IPS-11a (cell line): ENCODE results near the gene ZER1.
A peak's percentile ranks its signal among the peaks of the same experiment; 100 is the strongest.
"Not testable (repeated sequence)": the region's sequence is repeated elsewhere in the genome, so short reads cannot be mapped to it uniquely, and the experiment has no call there.

Experiments
- H3K4me3 ChIP-seq: one replicate; pipeline ENCODE4 v1.5.1; 2013; ENCODE audit warnings: low read depth, low read length, control low read depth

ZER1 gene

GRCh38 chr9:128788445-128788844, 16.7 kb upstream of the ZER1 start:
- no peak overlapping the region for H3K4me3 ChIP-seq

- H3K4me3 ChIP-seq: peak overlapping the region; percentile 82
Measured at GRCh38 chr9:128787659-128788058, 15.9 kb upstream of the ZER1 start.

- H3K4me3 ChIP-seq: peak within 1 kb of the TSS; percentile 82
Measured at GRCh38 chr9:128786681-128787601, 15.2 kb upstream of the ZER1 start, which contains the start of gene TBC1D13. TBC1D13 (plus strand) TSS chr9:128787253; CDS start chr9:128787354, 101 bp downstream.

GRCh38 chr9:128785427-128785826, 13.7 kb upstream of the ZER1 start:
- no peak overlapping the region for H3K4me3 ChIP-seq

GRCh38 chr9:128782669-128783068, 10.9 kb upstream of the ZER1 start:
- no peak overlapping the region for H3K4me3 ChIP-seq

- no peak overlapping the region for H3K4me3 ChIP-seq
Measured at GRCh38 chr9:128781187-128782070, 9.7 kb upstream of the ZER1 start.

- H3K4me3 ChIP-seq: not testable (repeated sequence)
Measured at GRCh38 chr9:128780093-128780492, 8.4 kb upstream of the ZER1 start.

GRCh38 chr9:128774804-128775203, 3.1 kb upstream of the ZER1 start:
- no peak overlapping the region for H3K4me3 ChIP-seq

GRCh38 chr9:128773049-128773448, 1.3 kb upstream of the ZER1 start:
- no peak overlapping the region for H3K4me3 ChIP-seq

GRCh38 chr9:128771094-128771721, 519 bp downstream of the ZER1 start:
- peak overlapping the region; percentile 90 for H3K4me3 ChIP-seq

- peak overlapping the region; percentile 90 for H3K4me3 ChIP-seq
Measured at GRCh38 chr9:128770286-128771030, 1.3 kb downstream of the ZER1 start.

- H3K4me3 ChIP-seq: no peak overlapping the region
Measured at GRCh38 chr9:128768606-128769005, 3.1 kb downstream of the ZER1 start.

- H3K4me3 ChIP-seq: no peak overlapping the region
Measured at GRCh38 chr9:128765499-128765898, 6.2 kb downstream of the ZER1 start.

GRCh38 chr9:128764361-128764760, 7.4 kb downstream of the ZER1 start:
- no peak overlapping the region for H3K4me3 ChIP-seq

- no peak overlapping the region for H3K4me3 ChIP-seq
Measured at GRCh38 chr9:128762671-128763449, 8.9 kb downstream of the ZER1 start.

- no peak overlapping the region for H3K4me3 ChIP-seq
Measured at GRCh38 chr9:128757602-128758001, 14.1 kb downstream of the ZER1 start.

- H3K4me3 ChIP-seq: no peak overlapping the region
Measured at GRCh38 chr9:128753627-128754026, 18.1 kb downstream of the ZER1 start.

- H3K4me3 ChIP-seq: no peak overlapping the region
Measured at GRCh38 chr9:128750926-128751595, 20.7 kb downstream of the ZER1 start.

- no peak overlapping the region for H3K4me3 ChIP-seq
Measured at GRCh38 chr9:128747241-128747640, 24.5 kb downstream of the ZER1 start.
